Activated naive CD4-positive, alpha-beta T cell treated with anti-CD3 and anti-CD28 coated beads for 36 hours (primary cell): ENCODE data around the gene RNF5. TPM values are rescaled to one million over a fixed set of nuclear protein-coding genes. Genes with fewer than 3 reads are reported as not detected.
"Not testable (repeated sequence)": the region's sequence is repeated elsewhere in the genome, so short reads cannot be mapped to it uniquely, and the experiment has no call there.

Experiments
- CTCF ChIA-PET: fragments of 350-600 bp; sonication (Branson Sonifier 250); formaldehyde crosslinking; loops from one replicate; lab custom pipeline; 2021; ENCODE audit warnings: antibody characterized with exemption; lab: Charles Lee
- DNase-seq: peaks from one replicate; pipeline ENCODE4 v3.0.0-alpha.2; 2020
- H3K27ac Mint-ChIP-seq: one replicate; pipeline ENCODE4 v1.8.0; 2021; ENCODE audit warnings: mild to moderate bottlenecking, mixed read lengths
- H3K27me3 Mint-ChIP-seq: one replicate; pipeline ENCODE4 v1.8.0; 2021; ENCODE audit warnings: low read depth, mixed read lengths
- H3K36me3 Mint-ChIP-seq: one replicate; pipeline ENCODE4 v1.8.0; 2021; ENCODE audit warnings: low read depth, mixed read lengths
- H3K4me1 Mint-ChIP-seq: one replicate; pipeline ENCODE4 v1.8.0; 2021; ENCODE audit warnings: low read depth, mixed read lengths
- H3K4me3 Mint-ChIP-seq: one replicate; pipeline ENCODE4 v1.8.0; 2021; ENCODE audit warnings: mild to moderate bottlenecking, moderate library complexity, mixed read lengths
- H3K9me3 Mint-ChIP-seq: one replicate; pipeline ENCODE4 v1.8.0; 2021; ENCODE audit warnings: mixed read lengths
- intact Hi-C: fragments of 100-400 bp; cut with micrococcal nuclease; formaldehyde crosslinking; loops from one replicate; pipeline ENCODE4 v1.15.1; 2023
- total RNA-seq, 2 experiments: library from RNA; stranded (reverse); gene quantifications; one replicate each; pipeline ENCODE4 v1.2.3, GENCODE V29; 2021

RNF5 gene
- total RNA-seq, 2 experiments from 2014 or later, result 39.5 to 39.9 TPM

DNA sequence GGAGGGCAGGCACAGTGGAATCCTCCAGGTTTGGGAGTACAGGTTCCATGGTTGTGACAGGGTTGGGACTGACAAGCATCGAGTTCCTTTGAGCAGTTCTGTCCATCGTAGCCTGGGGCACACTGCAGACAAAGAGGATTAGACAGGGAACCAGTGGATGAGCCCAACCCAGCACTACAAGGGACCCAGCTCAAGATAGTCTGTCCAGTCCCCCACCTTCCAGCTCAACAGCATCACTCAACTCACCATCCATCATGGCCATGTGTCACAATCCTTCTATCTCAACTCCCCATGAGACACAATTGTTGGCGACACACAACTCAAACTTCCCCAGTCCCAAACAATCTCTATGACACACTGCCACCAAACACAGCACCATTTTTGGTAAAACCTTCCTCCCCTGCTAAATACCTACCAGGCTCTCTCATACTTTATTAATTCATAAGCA is 26.1 kb downstream of the RNF5 start:
- CTCF ChIA-PET, result no interaction called here
- Mint-ChIP-seq H3K4me1 (no peaks in the 10 kb centered on the region), H3K9me3 (no peaks in the 10 kb centered on the region), H3K4me3 (no peak overlapping the region), H3K27ac (no peak overlapping the region), H3K27me3 (no peaks in the 10 kb centered on the region), H3K36me3 (no peaks in the 10 kb centered on the region)
- intact Hi-C loops, result no loop called here
- DNase-seq, result no peak

DNA sequence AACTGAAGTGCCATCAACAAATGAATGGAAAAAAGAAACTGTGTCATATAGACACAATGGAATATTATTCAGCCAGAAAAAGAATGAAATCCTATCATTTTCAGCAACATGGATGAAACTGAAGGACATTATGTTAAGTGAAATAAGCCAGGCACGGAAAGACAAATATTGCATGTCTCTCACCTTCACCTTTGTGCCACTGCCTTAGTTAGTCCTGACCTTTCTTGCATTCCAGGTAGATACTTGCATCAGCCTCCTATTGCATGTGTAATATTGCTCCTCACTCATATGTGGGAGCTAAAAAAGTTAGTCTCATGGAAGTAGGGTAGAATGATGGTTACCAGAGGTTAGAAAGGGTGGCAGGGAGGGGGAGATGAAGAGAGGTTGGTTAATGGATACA is 30.8 kb downstream of the RNF5 start:
- CTCF ChIA-PET, result no interaction called here
- Mint-ChIP-seq H3K4me1 (no peaks in the 10 kb centered on the region), H3K36me3 (no peaks in the 10 kb centered on the region), H3K27ac (no peak overlapping the region), H3K4me3 (no peak overlapping the region), H3K27me3 (no peaks in the 10 kb centered on the region), H3K9me3 (no peaks in the 10 kb centered on the region)
- intact Hi-C loops, result no loop called here
- no peak for DNase-seq

DNA sequence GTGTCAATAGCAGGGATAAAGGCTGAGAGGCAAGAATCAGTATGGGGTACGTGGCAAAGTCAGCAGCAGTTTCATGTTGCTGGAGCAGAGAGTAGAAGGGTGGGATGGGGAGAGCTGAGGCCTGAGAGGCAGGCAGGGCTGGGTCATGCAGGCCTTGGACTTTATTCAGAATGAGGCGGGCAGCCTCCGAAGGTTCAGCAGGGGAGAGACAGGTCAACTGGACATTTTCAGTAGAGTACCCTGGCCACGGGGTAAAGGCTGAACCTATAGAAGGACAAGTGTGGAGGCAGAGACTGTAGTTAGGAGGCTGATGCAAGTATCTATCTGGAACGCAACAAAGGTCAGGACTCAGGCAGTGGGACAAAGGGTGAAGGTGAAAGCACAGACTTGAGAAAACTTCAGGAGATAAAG is 32.0 kb downstream of the RNF5 start:
- no peak for DNase-seq
- H3K27me3 Mint-ChIP-seq, result no peaks in the 10 kb centered on the region
- H3K27ac Mint-ChIP-seq, result no peak overlapping the region
- no peak overlapping the region for H3K4me3 Mint-ChIP-seq
- no peaks in the 10 kb centered on the region for H3K36me3 Mint-ChIP-seq
- intact Hi-C loops, result no loop called here
- no peaks in the 10 kb centered on the region for H3K9me3 Mint-ChIP-seq
- no peaks in the 10 kb centered on the region for H3K4me1 Mint-ChIP-seq
- CTCF ChIA-PET, result no interaction called here

DNA sequence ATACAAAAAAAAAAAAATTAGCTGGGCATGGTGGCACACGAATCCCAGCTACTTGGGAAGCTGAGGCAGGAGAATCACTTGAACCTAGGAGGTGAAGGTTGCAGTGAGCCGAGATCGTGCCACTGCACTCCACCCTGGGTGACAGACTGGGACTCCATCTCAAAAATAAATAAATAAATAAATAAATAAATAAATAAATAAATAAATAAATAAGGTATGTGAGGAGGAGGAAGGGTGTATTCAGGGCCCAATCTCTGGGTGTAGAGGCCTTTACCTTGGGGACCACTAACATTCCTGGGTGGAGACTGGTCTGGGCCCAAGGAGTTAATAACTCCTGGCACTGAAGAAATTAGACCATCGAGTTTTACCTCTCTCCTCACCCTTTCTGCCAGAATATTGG is 33.2 kb downstream of the RNF5 start:
- H3K4me1 Mint-ChIP-seq, H3K4me3 Mint-ChIP-seq, H3K27ac Mint-ChIP-seq, CTCF ChIA-PET, H3K27me3 Mint-ChIP-seq, DNase-seq, intact Hi-C loops, H3K9me3 Mint-ChIP-seq, H3K36me3 Mint-ChIP-seq: not testable (repeated sequence)

DNA sequence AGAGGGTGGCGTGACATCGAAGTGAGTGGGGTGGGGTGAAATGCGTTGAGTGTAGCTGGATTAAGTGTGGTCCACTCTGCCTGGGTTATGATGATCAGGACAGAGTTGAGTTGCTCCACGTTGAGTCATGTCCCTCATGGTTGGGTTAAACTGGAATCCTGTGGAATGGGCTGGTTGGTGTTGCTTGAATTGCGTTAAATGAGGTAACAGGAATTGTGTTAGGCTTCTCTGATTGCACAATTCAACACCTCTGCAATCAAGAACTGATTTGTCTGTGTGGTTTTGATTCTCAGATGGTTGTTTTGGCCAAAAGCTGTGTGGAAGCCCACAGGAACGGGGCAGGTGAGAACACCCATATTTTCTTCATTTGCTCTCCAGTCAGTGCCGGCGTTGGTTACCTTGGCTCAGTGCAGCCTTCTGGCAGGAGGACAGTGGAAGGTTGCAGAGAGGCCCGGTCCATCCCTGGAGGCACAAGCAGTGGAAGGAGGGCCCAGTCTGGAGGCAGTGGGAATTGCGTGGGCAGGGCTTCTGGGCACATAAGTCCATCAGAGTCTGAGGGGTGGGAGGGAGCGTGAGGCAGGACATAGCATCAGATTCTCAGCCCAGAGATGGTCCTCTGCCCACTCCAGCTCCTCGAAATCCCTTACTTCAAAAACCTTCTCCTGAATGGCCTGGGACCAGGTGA is 34.0 kb downstream of the RNF5 start:
- Mint-ChIP-seq H3K4me1 (no peaks in the 10 kb centered on the region), H3K9me3 (no peaks in the 10 kb centered on the region), H3K4me3 (no peak overlapping the region), H3K36me3 (no peaks in the 10 kb centered on the region), H3K27me3 (no peaks in the 10 kb centered on the region), H3K27ac (no peak overlapping the region)
- CTCF ChIA-PET, result no interaction called here
- intact Hi-C loops, result no loop called here
- no peak for DNase-seq

DNA sequence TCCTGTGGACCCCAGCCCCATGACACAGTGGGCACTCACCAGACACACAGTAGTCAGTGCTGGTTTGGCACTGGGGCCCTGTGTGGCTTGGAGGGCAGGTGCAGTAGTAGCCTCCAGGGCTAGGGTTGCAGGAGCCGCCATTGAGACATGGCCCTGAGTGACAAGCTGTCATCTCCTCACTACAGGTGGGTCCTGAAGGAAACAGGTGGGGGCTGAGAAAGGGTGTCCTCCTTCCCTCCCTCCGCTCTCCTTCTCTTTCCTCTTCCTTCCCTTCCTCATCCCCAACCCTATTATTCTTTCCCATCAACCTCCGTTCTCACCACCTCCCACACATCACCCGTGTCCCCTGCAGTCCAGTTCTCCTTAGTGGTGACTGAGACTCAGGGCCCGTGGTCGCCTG is 35.4 kb downstream of the RNF5 start:
- no peak overlapping the region for H3K4me3 Mint-ChIP-seq
- H3K36me3 Mint-ChIP-seq, result no peaks in the 10 kb centered on the region
- H3K4me1 Mint-ChIP-seq, result no peaks in the 10 kb centered on the region
- no peaks in the 10 kb centered on the region for H3K9me3 Mint-ChIP-seq
- DNase-seq, result no peak
- no peak overlapping the region for H3K27ac Mint-ChIP-seq
- H3K27me3 Mint-ChIP-seq, result no peaks in the 10 kb centered on the region
- CTCF ChIA-PET, result no interaction called here
- intact Hi-C loops, result no loop called here

DNA sequence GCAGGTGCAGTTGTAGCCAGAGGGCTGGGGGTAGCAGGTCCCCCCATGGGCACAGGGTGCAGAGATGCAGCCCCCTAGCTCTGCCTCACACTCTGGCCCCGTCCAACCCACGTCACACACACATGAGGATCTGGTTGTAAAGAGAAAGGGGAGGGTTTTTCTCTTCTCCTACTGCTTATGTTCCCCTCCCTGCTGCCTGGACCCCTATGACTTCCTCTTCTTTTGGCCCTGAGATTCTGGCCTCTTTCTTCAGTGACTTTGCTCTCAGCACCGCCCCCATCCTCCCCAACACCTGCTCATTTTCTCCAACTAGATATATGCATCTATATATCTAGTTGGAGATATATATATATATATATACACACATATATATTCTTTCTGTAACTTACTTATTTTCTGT is 35.9 kb downstream of the RNF5 start:
- CTCF ChIA-PET, result no interaction called here
- no peaks in the 10 kb centered on the region for H3K27me3 Mint-ChIP-seq
- H3K4me3 Mint-ChIP-seq, result no peak overlapping the region
- H3K4me1 Mint-ChIP-seq, result no peaks in the 10 kb centered on the region
- H3K27ac Mint-ChIP-seq, result no peak overlapping the region
- H3K9me3 Mint-ChIP-seq, result no peaks in the 10 kb centered on the region
- H3K36me3 Mint-ChIP-seq, result no peaks in the 10 kb centered on the region
- DNase-seq, result no peak
- intact Hi-C loops, result no loop called here

DNA sequence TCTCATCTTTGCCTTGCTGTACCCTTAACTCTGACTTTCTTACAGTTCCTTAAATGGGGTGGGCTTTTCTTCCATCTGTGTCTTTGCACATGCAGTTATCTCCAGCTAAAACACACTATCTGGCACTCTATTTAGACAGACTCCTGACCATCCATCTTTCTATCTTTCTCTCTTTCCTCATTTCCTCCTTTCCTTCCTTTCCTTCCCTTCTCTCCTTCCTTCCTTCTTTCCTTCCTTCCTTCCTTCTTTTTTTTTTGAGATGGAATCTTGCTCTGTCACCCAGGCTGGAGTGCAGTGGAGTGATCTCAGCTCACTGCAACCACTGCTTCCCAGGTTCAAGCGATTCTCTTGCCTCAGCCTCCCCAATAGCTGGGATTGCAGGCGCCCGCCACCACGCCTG is 37.4 kb downstream of the RNF5 start:
- no peaks in the 10 kb centered on the region for H3K4me1 Mint-ChIP-seq
- no peak overlapping the region for H3K4me3 Mint-ChIP-seq
- no peak for DNase-seq
- CTCF ChIA-PET, result no interaction called here
- H3K27ac Mint-ChIP-seq, result no peak overlapping the region
- H3K36me3 Mint-ChIP-seq, result no peaks in the 10 kb centered on the region
- H3K9me3 Mint-ChIP-seq, result no peaks in the 10 kb centered on the region
- H3K27me3 Mint-ChIP-seq, result no peaks in the 10 kb centered on the region
- intact Hi-C loops, result no loop called here

DNA sequence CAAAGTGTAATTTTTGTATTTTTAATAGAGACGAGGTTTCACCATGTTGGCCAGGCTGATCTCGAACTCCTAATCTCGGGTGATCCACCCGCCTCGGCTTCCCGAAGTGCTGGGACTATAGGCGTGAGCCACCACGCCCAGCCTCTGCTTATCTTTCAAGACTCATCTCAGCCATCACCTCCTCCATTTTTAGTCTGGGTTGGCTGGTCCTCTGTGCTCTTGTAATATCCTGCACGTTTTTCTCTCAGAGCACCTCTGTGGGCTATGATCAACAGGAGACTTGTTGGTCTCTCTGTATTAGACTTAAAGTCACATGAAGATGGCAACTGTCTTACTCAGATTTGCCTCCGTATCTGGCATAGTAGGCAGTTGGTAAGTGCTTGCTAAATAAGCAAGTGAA is 38.1 kb downstream of the RNF5 start:
- DNase-seq, result no peak
- intact Hi-C loops, result no loop called here
- Mint-ChIP-seq H3K4me3 (no peak overlapping the region), H3K27me3 (no peaks in the 10 kb centered on the region), H3K4me1 (no peaks in the 10 kb centered on the region), H3K36me3 (no peaks in the 10 kb centered on the region), H3K9me3 (no peaks in the 10 kb centered on the region), H3K27ac (no peak overlapping the region)
- CTCF ChIA-PET, result no interaction called here

DNA sequence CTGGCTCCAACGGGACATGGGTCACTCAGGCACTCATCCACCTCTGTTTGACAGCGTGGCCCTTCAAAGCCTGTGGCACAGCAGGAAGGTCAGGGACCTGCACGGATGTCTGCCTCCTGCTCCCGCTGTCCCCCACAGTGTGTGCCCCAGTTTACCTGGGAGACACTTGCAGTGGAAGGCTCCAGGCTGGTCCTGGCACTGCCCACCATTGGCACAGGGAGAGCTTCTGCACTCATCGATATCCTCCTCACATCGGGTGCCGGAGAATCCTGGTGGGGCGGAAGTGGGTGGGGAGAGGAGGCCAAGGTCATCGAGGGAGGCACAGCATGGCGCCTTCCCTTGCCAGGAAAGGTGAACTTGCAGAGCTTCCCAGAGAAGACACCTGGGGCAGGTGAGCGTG is 38.8 kb downstream of the RNF5 start:
- CTCF ChIA-PET, result no interaction called here
- intact Hi-C loops, result no loop called here
- no peak overlapping the region for H3K27ac Mint-ChIP-seq
- H3K9me3 Mint-ChIP-seq, result no peaks in the 10 kb centered on the region
- no peaks in the 10 kb centered on the region for H3K27me3 Mint-ChIP-seq
- no peak overlapping the region for H3K4me3 Mint-ChIP-seq
- H3K36me3 Mint-ChIP-seq, result no peaks in the 10 kb centered on the region
- no peaks in the 10 kb centered on the region for H3K4me1 Mint-ChIP-seq
- DNase-seq, result no peak

DNA sequence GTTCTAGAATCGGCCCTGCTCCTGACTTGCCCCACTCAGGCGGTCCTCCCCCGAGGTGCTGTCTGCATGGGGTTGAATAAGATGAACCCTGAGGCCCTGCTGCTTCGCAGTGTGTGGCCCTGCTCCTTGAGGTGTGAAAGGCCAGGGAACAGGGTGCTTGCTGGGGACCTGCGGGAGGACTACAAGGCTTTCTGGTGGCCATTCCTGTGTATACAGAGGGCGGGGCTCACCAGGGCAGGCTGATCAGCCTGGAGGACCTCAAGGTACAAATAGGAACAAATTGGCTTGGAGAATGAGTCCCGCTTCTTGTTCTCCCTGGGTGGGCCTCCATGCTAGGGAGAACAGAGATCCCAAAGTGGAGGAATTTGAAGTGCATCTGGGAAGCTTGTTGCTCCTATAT is 40.0 kb downstream of the RNF5 start:
- Mint-ChIP-seq H3K36me3 (no peaks in the 10 kb centered on the region), H3K27me3 (no peaks in the 10 kb centered on the region), H3K27ac (no peak overlapping the region), H3K9me3 (no peaks in the 10 kb centered on the region), H3K4me1 (peaks cover 10% of the 10 kb centered on the region), H3K4me3 (no peak overlapping the region)
- no peak for DNase-seq
- CTCF ChIA-PET, result interaction anchor here (1.0 to 1.2 kb wide), 2 partner anchors 102 to 483 kb away, joined by 3 to 4 read pairs; no protein-coding TSS in a partner anchor
- intact Hi-C loops, result no loop called here

DNA sequence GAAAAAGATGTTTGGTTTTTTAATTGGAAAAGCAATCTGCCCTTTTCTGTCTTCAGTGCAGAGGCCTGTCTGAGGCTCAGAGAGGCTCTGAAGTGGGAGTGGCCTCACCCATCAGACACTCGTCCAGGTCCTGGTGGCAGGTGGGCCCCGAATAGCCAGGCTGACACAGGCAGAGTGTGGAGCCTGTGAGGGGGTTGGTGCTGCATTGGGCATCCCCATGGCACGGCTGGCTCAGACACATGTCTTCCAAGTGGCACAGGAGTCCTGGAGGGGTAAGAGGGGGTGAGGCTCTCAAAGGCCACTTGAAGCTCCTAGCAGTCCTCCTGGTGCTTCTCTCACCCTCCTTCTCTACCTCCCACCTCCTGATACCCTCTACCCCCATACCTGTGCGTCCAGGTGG is 41.8 kb downstream of the RNF5 start:
- Mint-ChIP-seq H3K4me3 (no peak overlapping the region), H3K27ac (no peak overlapping the region), H3K36me3 (no peaks in the 10 kb centered on the region), H3K27me3 (no peaks in the 10 kb centered on the region), H3K9me3 (no peaks in the 10 kb centered on the region), H3K4me1 (peaks cover 16% of the 10 kb centered on the region)
- CTCF ChIA-PET, result no interaction called here
- no peak for DNase-seq
- intact Hi-C loops, result no loop called here

DNA sequence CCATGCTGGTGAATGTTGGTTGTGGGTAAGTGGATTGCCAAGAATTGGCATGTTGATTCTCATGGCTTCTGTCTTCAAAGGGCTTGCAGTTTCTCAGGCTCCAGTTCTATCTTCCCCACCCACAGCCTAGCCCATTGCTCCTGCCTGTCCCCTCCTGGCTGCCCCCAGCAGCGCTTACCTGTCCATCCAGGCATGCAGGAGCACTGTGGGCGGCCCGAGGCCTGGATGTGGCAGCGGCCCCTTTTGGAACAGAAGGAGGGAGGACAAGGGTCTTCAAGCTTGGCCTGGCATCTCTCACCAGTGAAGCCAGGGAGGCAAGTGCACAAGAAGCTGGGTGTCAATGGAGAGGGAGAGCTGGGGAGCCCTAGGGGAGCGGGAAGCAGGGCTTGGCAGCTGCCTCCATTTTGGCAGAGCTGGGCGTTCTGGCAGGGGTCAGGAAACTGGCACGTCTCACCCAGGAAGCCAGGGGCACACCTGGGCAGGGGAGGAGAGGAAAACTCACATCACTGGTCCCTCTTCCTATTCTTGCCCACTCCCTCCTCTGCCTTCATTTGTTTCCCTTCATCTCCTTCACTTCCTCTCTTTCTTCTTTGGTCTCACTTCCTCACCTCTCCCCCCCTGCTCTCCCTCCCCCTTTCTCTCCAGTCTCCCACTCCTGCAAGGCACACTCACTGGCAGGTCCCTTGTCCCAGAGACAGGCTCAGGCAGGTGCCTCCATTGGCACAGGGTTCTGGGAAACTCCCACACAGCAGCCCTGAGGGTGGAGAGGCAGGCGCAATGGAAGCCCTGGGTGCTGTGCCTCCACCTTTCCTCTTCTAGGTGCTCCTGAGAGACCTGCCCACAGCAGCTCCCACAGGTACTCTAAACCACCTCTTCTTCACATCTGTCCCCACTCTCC is 44.4 kb downstream of the RNF5 start:
- Mint-ChIP-seq H3K27ac (no peak overlapping the region), H3K4me1 (peaks cover 16% of the 10 kb centered on the region), H3K4me3 (no peak overlapping the region), H3K27me3 (no peaks in the 10 kb centered on the region), H3K9me3 (no peaks in the 10 kb centered on the region), H3K36me3 (no peaks in the 10 kb centered on the region)
- DNase-seq, result no peak
- CTCF ChIA-PET, result no interaction called here
- intact Hi-C loops, result no loop called here
